GM08714 (cell line): Measurements from ENCODE around the gene AKAP12.

Experiments
- H3K4me3 ChIP-seq: fragments of 200-500 bp; sonication (Bioruptor generic); 2 replicates; pipeline ENCODE4 v1.5.1; 2014; ENCODE audit warnings: mild to moderate bottlenecking, low read length, inconsistent platforms
- ZNF274 ChIP-seq: IDR thresholded peaks from 2 replicates; pipeline ENCODE4 v1.6.1; 2012; ENCODE audit warnings: mild to moderate bottlenecking, low read depth, low read length

The AKAP12 gene

GRCh38 chr6:151224076-151224475, 15.7 kb upstream of the AKAP12 start:
- no peak for TF ChIP-seq ZNF274
- no peak overlapping the region for H3K4me3 ChIP-seq

- TF ChIP-seq ZNF274, result no peak
- H3K4me3 ChIP-seq, result no peak overlapping the region
These were observed 13.8 kb upstream of the AKAP12 start for GRCh38 chr6:151225919-151226318.

GRCh38 chr6:151228788-151229400, 10.9 kb upstream of the AKAP12 start:
- H3K4me3 ChIP-seq, result no peak overlapping the region
- TF ChIP-seq ZNF274, result no peak

- no peak overlapping the region for H3K4me3 ChIP-seq
These were observed 10.1 kb upstream of the AKAP12 start for GRCh38 chr6:151229401-151230276.

GRCh38 chr6:151230277-151230577, 9.5 kb upstream of the AKAP12 start:
- no peak for TF ChIP-seq ZNF274
- no peak overlapping the region for H3K4me3 ChIP-seq

More at GRCh38 chr6:151229401-151230276, 10.1 kb upstream of the AKAP12 start:
- TF ChIP-seq ZNF274, result no peak

GRCh38 chr6:151232899-151233298, 6.9 kb upstream of the AKAP12 start:
- TF ChIP-seq ZNF274, result no peak
- H3K4me3 ChIP-seq, result no peak overlapping the region

- TF ChIP-seq ZNF274, result no peak
These were observed 6.0 kb upstream of the AKAP12 start for GRCh38 chr6:151233731-151234130.

GRCh38 chr6:151236668-151237401, 2.9 kb upstream of the AKAP12 start:
- H3K4me3 ChIP-seq, result no peak overlapping the region
- TF ChIP-seq ZNF274, result no peak

More at GRCh38 chr6:151233731-151234130, 6.0 kb upstream of the AKAP12 start:
- H3K4me3 ChIP-seq, result no peak overlapping the region

- no peak for TF ChIP-seq ZNF274
- H3K4me3 ChIP-seq, result peak overlapping the region; percentile 41; the same call in 1 of the 2 replicates
These were observed 394 bp downstream of the AKAP12 start for GRCh38 chr6:151240036-151240685.

- H3K4me3 ChIP-seq, result peak overlapping the region; percentile 41; the same call in 1 of the 2 replicates
These were observed 1.2 kb downstream of the AKAP12 start for GRCh38 chr6:151240791-151241642.

GRCh38 chr6:151241853-151242252, 2.1 kb downstream of the AKAP12 start:
- no peak for TF ChIP-seq ZNF274
- H3K4me3 ChIP-seq, result no peak overlapping the region; the same call in 1 of the 2 replicates

More at GRCh38 chr6:151240791-151241642, 1.2 kb downstream of the AKAP12 start:
- TF ChIP-seq ZNF274, result no peak

GRCh38 chr6:151242420-151242861, 2.7 kb downstream of the AKAP12 start:
- TF ChIP-seq ZNF274, result no peak
- H3K4me3 ChIP-seq, result no peak overlapping the region

GRCh38 chr6:151243481-151243880, 3.7 kb downstream of the AKAP12 start:
- no peak overlapping the region for H3K4me3 ChIP-seq
- TF ChIP-seq ZNF274, result no peak
